HG02970 (cell line): ENCODE data around the gene HECTD1.
"Not testable (repeated sequence)": the region's sequence is repeated elsewhere in the genome, so short reads cannot be mapped to it uniquely, and the experiment has no call there.

Experiments used
- ATAC-seq: cut with Tn5 transposase; IDR thresholded peaks from one replicate; pipeline ENCODE4 v1.9.1; 2021; ENCODE audit warnings: mild to moderate bottlenecking, moderate library complexity, moderate number of reproducible peaks; ENCODE audit not compliant: unreplicated experiment, low FRiP score

HECTD1 gene

DNA sequence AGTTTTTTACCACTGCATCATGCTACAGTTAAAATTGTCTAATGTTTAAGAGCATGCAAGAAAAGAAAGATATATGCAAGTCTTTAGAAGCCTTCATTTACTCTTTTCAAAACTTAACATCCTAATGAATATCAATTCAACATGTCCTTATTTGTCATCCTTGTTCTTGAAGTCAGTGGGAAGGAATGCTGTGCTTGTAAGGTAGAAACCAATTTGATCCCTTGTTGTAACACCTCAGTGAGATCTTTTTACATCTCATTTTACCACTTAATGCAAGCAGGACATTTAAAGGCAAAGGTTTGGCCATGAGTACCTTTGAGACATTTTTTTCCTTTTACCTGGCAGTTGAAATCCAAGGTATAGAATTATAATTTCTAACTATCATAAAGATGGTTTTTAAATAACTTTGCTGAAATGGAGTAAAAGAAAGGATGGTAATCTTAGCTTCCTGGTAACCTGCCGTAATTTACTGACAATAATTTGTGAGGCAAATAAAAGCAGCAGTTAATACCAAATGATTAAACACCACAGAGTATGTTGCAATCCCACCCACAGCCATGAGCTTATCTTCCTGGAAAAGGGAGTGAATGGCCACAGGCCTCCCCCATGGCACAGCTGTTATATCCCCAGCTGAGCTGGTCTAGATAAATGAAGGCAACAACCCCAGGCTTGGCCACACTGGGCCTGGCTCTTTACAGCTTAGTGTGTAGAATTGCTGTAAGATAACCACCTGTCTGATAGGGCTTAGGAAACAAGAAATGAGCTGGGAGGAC is 148.3 kb downstream of the HECTD1 start:
- ATAC-seq, result no peak

GRCh38 chr14:31057701-31058364 is 149.8 kb downstream of the HECTD1 start:
- ATAC-seq, result no peak

GRCh38 chr14:31057035-31057434 is 150.6 kb downstream of the HECTD1 start:
- ATAC-seq, result no peak

DNA sequence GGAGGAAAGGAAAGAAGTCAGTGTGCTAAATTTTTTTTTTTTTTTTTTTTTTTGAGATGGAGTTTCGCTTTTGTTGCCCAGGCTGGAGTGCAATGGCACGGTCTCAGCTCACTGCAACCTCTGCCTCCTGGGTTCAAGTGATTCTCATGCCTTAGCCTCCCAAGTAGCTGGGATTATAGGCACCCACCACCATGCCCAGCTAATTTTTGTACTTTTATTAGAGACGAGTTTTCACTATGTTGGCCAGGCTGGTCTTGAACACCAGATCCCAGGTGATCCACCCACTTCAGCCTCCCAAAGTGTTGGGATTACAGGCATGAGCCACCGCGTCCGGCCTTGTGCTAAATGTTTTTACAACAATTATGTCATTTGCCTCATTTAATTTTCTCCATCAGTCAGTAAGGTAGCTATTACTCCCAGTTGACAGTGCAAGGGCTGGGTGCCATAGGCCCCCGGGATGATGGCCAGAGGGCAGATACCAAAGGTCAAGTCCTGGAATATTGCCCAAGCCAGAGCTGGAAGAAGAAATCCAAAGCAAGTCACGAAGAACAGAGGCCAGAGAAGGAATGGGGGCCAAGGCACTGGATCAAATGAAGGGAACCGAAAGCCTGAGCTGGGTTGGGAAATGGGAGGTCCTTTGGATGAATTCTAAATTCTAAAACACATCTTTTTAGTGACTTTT is 154.5 kb downstream of the HECTD1 start:
- not testable (repeated sequence) for ATAC-seq

GRCh38 chr14:31051511-31051910 is 156.1 kb downstream of the HECTD1 start:
- no peak for ATAC-seq

DNA sequence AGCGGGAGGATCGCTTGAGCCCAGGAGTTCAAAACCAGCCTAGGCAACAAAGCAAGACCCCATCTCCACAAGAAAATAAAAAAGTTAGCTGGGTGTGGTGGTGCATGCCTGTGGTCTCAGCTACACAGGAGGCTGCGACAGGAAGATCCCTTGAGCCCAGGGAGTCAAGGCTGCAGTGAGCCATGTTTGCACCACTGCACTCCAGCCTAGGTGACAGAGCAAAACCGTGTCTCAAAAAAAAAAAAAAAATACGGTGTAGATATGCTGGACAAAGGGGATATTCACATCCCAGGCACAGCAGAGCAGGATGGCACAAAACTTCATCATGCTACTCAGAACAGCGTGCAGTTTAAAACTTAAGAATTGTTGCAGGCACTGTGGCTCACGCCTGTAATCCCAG is 156.6 kb downstream of the HECTD1 start:
- no peak for ATAC-seq
